HUES64 (cell line): Measurements from ENCODE around the gene RAB3D.

ENCODE experiments used
- H3K27ac ChIP-seq: 2 replicates; pipeline ENCODE4 v1.7.0; 2013; ENCODE audit warnings: low read depth, low read length, inconsistent platforms
- H3K27me3 ChIP-seq: 2 replicates; pipeline ENCODE4 v1.6.1; 2013; ENCODE audit warnings: mild to moderate bottlenecking, low read length; ENCODE audit not compliant: insufficient read depth
- H3K36me3 ChIP-seq: 2 replicates; pipeline ENCODE4 v1.6.1; 2013; ENCODE audit warnings: mild to moderate bottlenecking, low read length; ENCODE audit not compliant: insufficient read depth
- H3K4me1 ChIP-seq: 2 replicates; pipeline ENCODE4 v1.6.1; 2013; ENCODE audit warnings: mild to moderate bottlenecking, low read length, moderate library complexity; ENCODE audit not compliant: insufficient read depth
- H3K4me3 ChIP-seq: 2 replicates; pipeline ENCODE4 v1.5.1; 2013; ENCODE audit warnings: mild to moderate bottlenecking, low read length, moderate library complexity
- H3K9ac ChIP-seq: 2 replicates; pipeline ENCODE4 v1.6.1; 2013; ENCODE audit warnings: mild to moderate bottlenecking, low read depth, low read length
- H3K9me3 ChIP-seq: 2 replicates; pipeline ENCODE4 v1.6.1; 2013; ENCODE audit warnings: low read depth, low read length; ENCODE audit not compliant: insufficient read depth
- WGBS: fragments of 150-250, 120-280 bp; methylation state at CpG from one replicate; pipeline ENCODE4 v1.1.7; 2013; ENCODE audit warnings: missing lambda C conversion rate; 5-methylcytosine and 5-hydroxymethylcytosine counted together

The RAB3D gene

GRCh38 chr19:11378319-11379189 lies 39.1 kb upstream of the RAB3D start:
- Histone ChIP-seq H3K4me1 (peaks cover 3% of the 10 kb centered on the region; the same call in 1 of the 2 replicates), H3K27me3 (peaks cover 10% of the 10 kb centered on the region; the same call in 1 of the 2 replicates), H3K27ac (no peak overlapping the region), H3K4me3 (no peak overlapping the region), H3K36me3 (no peaks in the 10 kb centered on the region), H3K9ac (no peak overlapping the region), H3K9me3 (no peaks in the 10 kb centered on the region)
- 70% methylated on average over 8 of the region's 8 CpGs for WGBS

- Histone ChIP-seq H3K4me3 (no peak overlapping the region), H3K4me1 (peaks cover 3% of the 10 kb centered on the region; the same call in 1 of the 2 replicates), H3K9ac (no peak overlapping the region), H3K27ac (no peak overlapping the region), H3K9me3 (no peaks in the 10 kb centered on the region), H3K27me3 (peaks cover 3% of the 10 kb centered on the region; the same call in 1 of the 2 replicates), H3K36me3 (no peaks in the 10 kb centered on the region)
- 96% methylated on average over 3 of the region's 3 CpGs for WGBS
These were observed 38.3 kb upstream of the RAB3D start for GRCh38 chr19:11377756-11378155.

- Histone ChIP-seq H3K36me3 (no peaks in the 10 kb centered on the region), H3K9me3 (no peaks in the 10 kb centered on the region), H3K27ac (no peak overlapping the region), H3K27me3 (no peaks in the 10 kb centered on the region), H3K4me1 (peaks cover 3% of the 10 kb centered on the region; the same call in 1 of the 2 replicates), H3K4me3 (no peak overlapping the region), H3K9ac (no peak overlapping the region)
These were observed 37.8 kb upstream of the RAB3D start for GRCh38 chr19:11377237-11377636.

GRCh38 chr19:11375143-11375948 lies 35.9 kb upstream of the RAB3D start:
- Histone ChIP-seq H3K4me3 (peak overlapping the region; percentile 63), H3K36me3 (no peaks in the 10 kb centered on the region), H3K4me1 (peaks cover 3% of the 10 kb centered on the region; the same call in 1 of the 2 replicates), H3K9me3 (no peaks in the 10 kb centered on the region), H3K9ac (peak overlapping the region; percentile 16; the same call in 1 of the 2 replicates), H3K27me3 (no peaks in the 10 kb centered on the region), H3K27ac (peak overlapping the region; percentile 22)
- 34% methylated on average over 27 of the region's 27 CpGs for WGBS

GRCh38 chr19:11374433-11375142 lies 35.1 kb upstream of the RAB3D start, which contains the start of gene SWSAP1:
TSS of gene SWSAP1 (plus strand) at chr19:11374666. CDS start at chr19:11374681, 15 bp downstream.
- Histone ChIP-seq H3K9me3 (no peaks in the 10 kb centered on the region), H3K9ac (peak within 1 kb of the TSS; percentile 84), H3K27ac (peak within 1 kb of the TSS; percentile 87), H3K4me3 (peak within 1 kb of the TSS; percentile 63), H3K36me3 (no peaks in the 10 kb centered on the region), H3K27me3 (no peaks in the 10 kb centered on the region), H3K4me1 (peaks cover 3% of the 10 kb centered on the region; the same call in 1 of the 2 replicates)
- WGBS: under 1% methylated on average over 44 of the region's 44 CpGs

- Histone ChIP-seq H3K9me3 (no peaks in the 10 kb centered on the region), H3K27me3 (no peaks in the 10 kb centered on the region), H3K4me3 (peak overlapping the region; percentile 63), H3K27ac (no peak overlapping the region), H3K9ac (no peak overlapping the region), H3K36me3 (no peaks in the 10 kb centered on the region), H3K4me1 (peaks cover 3% of the 10 kb centered on the region; the same call in 1 of the 2 replicates)
- WGBS: 75% methylated on average over 11 of the region's 11 CpGs
These were observed 34.5 kb upstream of the RAB3D start for GRCh38 chr19:11373885-11374432.

GRCh38 chr19:11373166-11373884 lies 33.9 kb upstream of the RAB3D start:
- 66% methylated on average over 10 of the region's 10 CpGs for WGBS
- Histone ChIP-seq H3K36me3 (no peaks in the 10 kb centered on the region), H3K27me3 (no peaks in the 10 kb centered on the region), H3K4me1 (peaks cover 3% of the 10 kb centered on the region; the same call in 1 of the 2 replicates), H3K27ac (no peak overlapping the region), H3K9ac (no peak overlapping the region), H3K9me3 (no peaks in the 10 kb centered on the region), H3K4me3 (no peak overlapping the region)

- Histone ChIP-seq H3K9me3 (no peaks in the 10 kb centered on the region), H3K4me3 (no peak overlapping the region), H3K27me3 (no peaks in the 10 kb centered on the region), H3K9ac (no peak overlapping the region), H3K36me3 (peaks cover 7% of the 10 kb centered on the region; the same call in 1 of the 2 replicates), H3K27ac (no peak overlapping the region), H3K4me1 (peaks cover 3% of the 10 kb centered on the region; the same call in 1 of the 2 replicates)
- 91% methylated on average over 2 of the region's 2 CpGs for WGBS
These were observed 31.3 kb upstream of the RAB3D start for GRCh38 chr19:11370744-11371143.

GRCh38 chr19:11367528-11367927 lies 28.1 kb upstream of the RAB3D start:
- H3K4me1 ChIP-seq: no peaks in the 10 kb centered on the region
- no peaks in the 10 kb centered on the region for H3K27me3 ChIP-seq
- H3K27ac ChIP-seq: no peak overlapping the region
- no peak overlapping the region for H3K9ac ChIP-seq
- no peaks in the 10 kb centered on the region for H3K9me3 ChIP-seq
- H3K4me3 ChIP-seq: no peak overlapping the region
- 96% methylated on average over 1 of the region's 2 CpGs for WGBS
- peaks cover 7% of the 10 kb centered on the region; the same call in 1 of the 2 replicates for H3K36me3 ChIP-seq

GRCh38 chr19:11365557-11366117 lies 26.2 kb upstream of the RAB3D start:
- H3K27me3 ChIP-seq: 0 out of 2 replicates have a peak, but pooled peaks cover 6% of the 10 kb centered on the region
- H3K36me3 ChIP-seq: peaks cover 7% of the 10 kb centered on the region; the same call in 1 of the 2 replicates
- no peak overlapping the region for H3K4me3 ChIP-seq
- no peak overlapping the region for H3K9ac ChIP-seq
- WGBS: 89% methylated on average over 7 of the region's 7 CpGs
- H3K27ac ChIP-seq: no peak overlapping the region
- H3K4me1 ChIP-seq: peaks cover 7% of the 10 kb centered on the region
- no peaks in the 10 kb centered on the region for H3K9me3 ChIP-seq
